K562 (cell line): ENCODE measurements around the gene PDLIM4. TPM values are rescaled to one million over a fixed set of nuclear protein-coding genes. Genes with fewer than 3 reads are reported as not detected.

Experiments
- CBX2 ChIP-seq: fragments of 200-600 bp; sonication (generic); IDR thresholded peaks from one replicate; pipeline ENCODE4 v1.6.1; 2012; ENCODE audit warnings: mild to moderate bottlenecking, low read length, inconsistent platforms; ENCODE audit not compliant: insufficient read depth, poor library complexity, severe bottlenecking
- E2F3 ChIP-seq: fragments of 250-450 bp; sonication (Bioruptor Pico); IDR thresholded peaks from 2 replicates; pipeline ENCODE4 v1.4.0; 2020; ENCODE audit warnings: mild to moderate bottlenecking
- FOXP1 ChIP-seq: sonication (generic); formaldehyde crosslinking; IDR thresholded peaks from 2 replicates; pipeline ENCODE4 v1.8.0; 2022; ENCODE audit warnings: mild to moderate bottlenecking, missing genetic modification reagents
- HNRNPLL ChIP-seq: fragments of 200-400 bp; formaldehyde crosslinking; IDR thresholded peaks from 2 replicates; pipeline ENCODE4 v1.6.1; 2017; ENCODE audit warnings: low read length, low read depth, mild to moderate bottlenecking; ENCODE audit not compliant: poor library complexity, severe bottlenecking
- LARP7 ChIP-seq: fragments of 450-650 bp; IDR thresholded peaks from 2 replicates; pipeline ENCODE4 v1.6.1; 2016
- LCOR ChIP-seq: sonication (generic); formaldehyde crosslinking; IDR thresholded peaks from 2 replicates; pipeline ENCODE4 v1.8.0; 2022; ENCODE audit warnings: mild to moderate bottlenecking, missing genetic modification reagents
- MTA2 ChIP-seq: fragments of 450-650 bp; IDR thresholded peaks from 2 replicates; pipeline ENCODE4 v1.6.1; 2016; ENCODE audit warnings: low read depth
- NCOA1 ChIP-seq: fragments of 450-650 bp; IDR thresholded peaks from 2 replicates; pipeline ENCODE4 v1.6.1; 2016; ENCODE audit warnings: low read depth
- POLR2A ChIP-seq: fragments of 450-650 bp; conservative IDR thresholded peaks from 2 replicates; pipeline ENCODE4 v1.6.1; 2016
- STAG1 ChIP-seq: sonication (generic); formaldehyde crosslinking; IDR thresholded peaks from 2 replicates; pipeline ENCODE4 v1.5.0; 2020; ENCODE audit warnings: missing genetic modification reagents, borderline replicate concordance
- SUPT5H ChIP-seq: fragments of 450-650 bp; IDR thresholded peaks from 2 replicates; pipeline ENCODE4 v1.6.1; 2016
- TAF1 ChIP-seq: IDR thresholded peaks from 2 replicates; pipeline ENCODE4 v1.6.1; 2011; ENCODE audit warnings: mild to moderate bottlenecking, low read length, moderate library complexity; ENCODE audit not compliant: insufficient read depth, control insufficient read depth, severe bottlenecking; ENCODE audit errors: extremely low read depth
- TEAD1 ChIP-seq, 2 experiments: fragments of 450-650 bp in 1 of 2; sonication (generic) in 1 of 2; formaldehyde crosslinking; IDR thresholded peaks; 2 replicates each; pipeline versions ENCODE4 v1.4.0 to v1.8.0; 2020 to 2022; ENCODE audit warnings: mild to moderate bottlenecking in 2 of 2, missing genetic modification reagents in 1 of 2
- U2AF1 ChIP-seq: fragments of 200-400 bp; formaldehyde crosslinking; optimal IDR thresholded peaks from 2 replicates; pipeline ENCODE3; 2017; ENCODE audit warnings: mild to moderate bottlenecking, low read depth, low read length, moderate library complexity
- XRCC4 ChIP-seq: IDR thresholded peaks from one replicate; pipeline ENCODE4 v1.6.1; 2011; ENCODE audit not compliant: insufficient read depth, insufficient read length; ENCODE audit errors: extremely low read depth
- ZSCAN29 ChIP-seq: fragments of 450-650 bp; IDR thresholded peaks from 2 replicates; pipeline ENCODE4 v1.6.1; 2017
- polyA plus RNA-seq, 8 experiments: library from polyadenylated mRNA; depleted of rRNA in 4 of 8; stranded (reverse) in 5 of 8; unstranded in 3 of 8; fragments of >200 nt; fragmentation: Nextera tagmentation in 2 of 8; fragmentation: Illumina TruSeq in 1 of 8; extraction: Ambion mirVana in 2 of 8; extraction: Trizol in 1 of 8; gene quantifications; 2 replicates each; pipeline versions ENCODE4 v1.2.1 to v1.2.3, GENCODE V29; 2011 to 2014; ENCODE audit warnings: inconsistent platforms in 1 of 8, missing spikeins in 1 of 8
- total RNA-seq, 7 experiments: library from RNA; depleted of rRNA in 6 of 7; stranded (reverse); fragments of >200 nt in 6 of 7; fragmentation: Illumina TruSeq in 2 of 7; extraction: Trizol in 2 of 7; gene quantifications; 2 replicates each; pipeline versions ENCODE4 v1.2.1 to v1.2.3, GENCODE V29; 2011 to 2021; ENCODE audit warnings: low replicate concordance in 1 of 7
- TF ChIP-seq, protein P1 (sequence below): fragments of 250-450 bp; sonication (Bioruptor Pico); IDR thresholded peaks from 2 replicates; pipeline ENCODE4 v1.5.0; 2021; ENCODE audit warnings: mild to moderate bottlenecking, borderline replicate concordance
- TF ChIP-seq, protein P2 (sequence below), 2 experiments: IDR thresholded peaks; 2 replicates each; pipeline ENCODE4 v1.6.1; 2012; ENCODE audit warnings: improper control_type of control experiment in 2 of 2, low read depth in 2 of 2, low read length in 2 of 2, borderline replicate concordance in 1 of 2
- TF ChIP-seq, protein P3 (sequence below): fragments of 450-650 bp; IDR thresholded peaks from 2 replicates; pipeline ENCODE4 v1.6.1; 2014; ENCODE audit warnings: low read depth, mild to moderate bottlenecking, moderate library complexity, borderline replicate concordance
- TF ChIP-seq, protein P4 (sequence below): fragments of 450-650 bp; IDR thresholded peaks from 2 replicates; pipeline ENCODE4 v1.6.1; 2016; ENCODE audit warnings: borderline replicate concordance

The PDLIM4 gene
- total and polyA plus RNA-seq, 9 of the 15 experiments (the other 6 are each of a cell fraction or from before 2014, with no cell fraction given) = 0.28 to 32.8 (median 13.1) TPM

DNA sequence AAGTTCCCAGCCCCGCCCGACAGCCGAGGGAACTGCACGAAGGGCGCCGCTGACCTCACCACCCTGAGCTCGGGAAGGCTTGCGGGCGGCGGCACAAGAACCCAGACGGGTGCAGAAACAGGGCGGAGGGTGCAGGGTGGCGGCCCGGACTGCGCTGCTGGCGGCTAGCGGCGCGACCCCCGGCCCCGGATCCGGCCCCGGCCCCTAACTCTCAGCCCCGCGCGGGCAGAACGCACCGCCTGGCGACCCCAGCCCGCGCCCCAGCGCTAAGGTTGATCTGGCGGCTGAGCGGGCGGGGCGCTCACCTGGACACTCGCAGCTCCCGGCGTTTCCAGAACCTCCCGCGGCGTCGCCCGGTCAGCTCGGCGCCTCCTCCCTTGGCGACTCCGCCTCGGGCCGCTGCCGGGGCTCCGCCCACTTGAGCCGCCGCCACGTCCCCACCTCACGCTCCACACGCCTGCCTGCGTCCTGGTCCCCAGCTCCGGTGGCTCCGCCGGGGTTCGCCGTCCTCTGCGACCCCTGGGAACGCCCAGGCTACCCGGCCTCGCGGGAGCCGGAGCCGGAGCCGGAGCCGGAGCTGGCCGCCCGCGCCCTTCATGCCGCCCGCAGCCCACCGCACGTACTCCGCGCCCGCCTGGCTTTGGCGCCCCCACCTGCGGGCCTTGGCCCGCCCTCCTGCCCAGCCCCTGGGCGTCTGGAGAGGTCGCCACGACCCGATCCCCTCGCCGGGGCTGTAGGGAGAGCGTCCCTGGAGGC lies 29.8 kb upstream of the PDLIM4 start, which contains the start of gene P4HA2 (continued):
- TF ChIP-seq FOXP1 (CRISPR knock-in tag) = peak; percentile 92; the same call in 1 of the 2 replicates
- TF ChIP-seq SUPT5H = peak; percentile 66
- no peak for TF ChIP-seq LARP7
- TF ChIP-seq, protein P1, sequence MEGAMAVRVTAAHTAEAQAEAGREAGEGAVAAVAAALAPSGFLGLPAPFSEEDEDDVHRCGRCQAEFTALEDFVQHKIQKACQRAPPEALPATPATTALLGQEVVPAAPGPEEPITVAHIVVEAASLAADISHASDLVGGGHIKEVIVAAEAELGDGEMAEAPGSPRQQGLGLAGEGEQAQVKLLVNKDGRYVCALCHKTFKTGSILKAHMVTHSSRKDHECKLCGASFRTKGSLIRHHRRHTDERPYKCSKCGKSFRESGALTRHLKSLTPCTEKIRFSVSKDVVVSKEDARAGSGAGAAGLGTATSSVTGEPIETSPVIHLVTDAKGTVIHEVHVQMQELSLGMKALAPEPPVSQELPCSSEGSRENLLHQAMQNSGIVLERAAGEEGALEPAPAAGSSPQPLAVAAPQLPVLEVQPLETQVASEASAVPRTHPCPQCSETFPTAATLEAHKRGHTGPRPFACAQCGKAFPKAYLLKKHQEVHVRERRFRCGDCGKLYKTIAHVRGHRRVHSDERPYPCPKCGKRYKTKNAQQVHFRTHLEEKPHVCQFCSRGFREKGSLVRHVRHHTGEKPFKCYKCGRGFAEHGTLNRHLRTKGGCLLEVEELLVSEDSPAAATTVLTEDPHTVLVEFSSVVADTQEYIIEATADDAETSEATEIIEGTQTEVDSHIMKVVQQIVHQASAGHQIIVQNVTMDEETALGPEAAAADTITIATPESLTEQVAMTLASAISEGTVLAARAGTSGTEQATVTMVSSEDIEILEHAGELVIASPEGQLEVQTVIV (CRISPR knock-in tag) = no peak
- peak; percentile 11; the same call in 1 of the 2 replicates for TF ChIP-seq E2F3 (CRISPR knock-in tag)
- peak; percentile 72 for TF ChIP-seq U2AF1
- peak; percentile 68 for TF ChIP-seq TAF1
- TF ChIP-seq, protein P2, sequence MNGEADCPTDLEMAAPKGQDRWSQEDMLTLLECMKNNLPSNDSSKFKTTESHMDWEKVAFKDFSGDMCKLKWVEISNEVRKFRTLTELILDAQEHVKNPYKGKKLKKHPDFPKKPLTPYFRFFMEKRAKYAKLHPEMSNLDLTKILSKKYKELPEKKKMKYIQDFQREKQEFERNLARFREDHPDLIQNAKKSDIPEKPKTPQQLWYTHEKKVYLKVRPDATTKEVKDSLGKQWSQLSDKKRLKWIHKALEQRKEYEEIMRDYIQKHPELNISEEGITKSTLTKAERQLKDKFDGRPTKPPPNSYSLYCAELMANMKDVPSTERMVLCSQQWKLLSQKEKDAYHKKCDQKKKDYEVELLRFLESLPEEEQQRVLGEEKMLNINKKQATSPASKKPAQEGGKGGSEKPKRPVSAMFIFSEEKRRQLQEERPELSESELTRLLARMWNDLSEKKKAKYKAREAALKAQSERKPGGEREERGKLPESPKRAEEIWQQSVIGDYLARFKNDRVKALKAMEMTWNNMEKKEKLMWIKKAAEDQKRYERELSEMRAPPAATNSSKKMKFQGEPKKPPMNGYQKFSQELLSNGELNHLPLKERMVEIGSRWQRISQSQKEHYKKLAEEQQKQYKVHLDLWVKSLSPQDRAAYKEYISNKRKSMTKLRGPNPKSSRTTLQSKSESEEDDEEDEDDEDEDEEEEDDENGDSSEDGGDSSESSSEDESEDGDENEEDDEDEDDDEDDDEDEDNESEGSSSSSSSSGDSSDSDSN (IDR thresholded peaks at IDR 0.05; ENCODE audit: borderline replicate concordance in 1 of 2, low read depth in 2 of 2, low read length in 2 of 2) = peak in 1 of 2 experiments; percentile 14; a peak in 2 of 4 replicates
- peak; percentile 71 for TF ChIP-seq POLR2A
- TF ChIP-seq, protein P3, sequence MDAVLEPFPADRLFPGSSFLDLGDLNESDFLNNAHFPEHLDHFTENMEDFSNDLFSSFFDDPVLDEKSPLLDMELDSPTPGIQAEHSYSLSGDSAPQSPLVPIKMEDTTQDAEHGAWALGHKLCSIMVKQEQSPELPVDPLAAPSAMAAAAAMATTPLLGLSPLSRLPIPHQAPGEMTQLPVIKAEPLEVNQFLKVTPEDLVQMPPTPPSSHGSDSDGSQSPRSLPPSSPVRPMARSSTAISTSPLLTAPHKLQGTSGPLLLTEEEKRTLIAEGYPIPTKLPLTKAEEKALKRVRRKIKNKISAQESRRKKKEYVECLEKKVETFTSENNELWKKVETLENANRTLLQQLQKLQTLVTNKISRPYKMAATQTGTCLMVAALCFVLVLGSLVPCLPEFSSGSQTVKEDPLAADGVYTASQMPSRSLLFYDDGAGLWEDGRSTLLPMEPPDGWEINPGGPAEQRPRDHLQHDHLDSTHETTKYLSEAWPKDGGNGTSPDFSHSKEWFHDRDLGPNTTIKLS = peak; percentile 99
- no peak for TF ChIP-seq XRCC4
- 0 out of 2 replicates have a peak, but pooled peaks have one; percentile 32 for TF ChIP-seq STAG1
- no peak for TF ChIP-seq CBX2
- TF ChIP-seq HNRNPLL = peak; percentile 42
- TF ChIP-seq NCOA1 = no peak
- TF ChIP-seq TEAD1 (CRISPR knock-in tag; IDR thresholded peaks at IDR 0.05) = peak in 1 of 2 experiments; percentile 66; a peak in 1 of 4 replicates
- TF ChIP-seq, protein P4, sequence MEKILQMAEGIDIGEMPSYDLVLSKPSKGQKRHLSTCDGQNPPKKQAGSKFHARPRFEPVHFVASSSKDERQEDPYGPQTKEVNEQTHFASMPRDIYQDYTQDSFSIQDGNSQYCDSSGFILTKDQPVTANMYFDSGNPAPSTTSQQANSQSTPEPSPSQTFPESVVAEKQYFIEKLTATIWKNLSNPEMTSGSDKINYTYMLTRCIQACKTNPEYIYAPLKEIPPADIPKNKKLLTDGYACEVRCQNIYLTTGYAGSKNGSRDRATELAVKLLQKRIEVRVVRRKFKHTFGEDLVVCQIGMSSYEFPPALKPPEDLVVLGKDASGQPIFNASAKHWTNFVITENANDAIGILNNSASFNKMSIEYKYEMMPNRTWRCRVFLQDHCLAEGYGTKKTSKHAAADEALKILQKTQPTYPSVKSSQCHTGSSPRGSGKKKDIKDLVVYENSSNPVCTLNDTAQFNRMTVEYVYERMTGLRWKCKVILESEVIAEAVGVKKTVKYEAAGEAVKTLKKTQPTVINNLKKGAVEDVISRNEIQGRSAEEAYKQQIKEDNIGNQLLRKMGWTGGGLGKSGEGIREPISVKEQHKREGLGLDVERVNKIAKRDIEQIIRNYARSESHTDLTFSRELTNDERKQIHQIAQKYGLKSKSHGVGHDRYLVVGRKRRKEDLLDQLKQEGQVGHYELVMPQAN = no peak
- no peak for TF ChIP-seq LCOR (CRISPR knock-in tag)
- TF ChIP-seq MTA2 = no peak
- no peak for TF ChIP-seq ZSCAN29
